ENCODE data around the gene CRLF2.
"Not testable (repeated sequence)": the region's sequence is repeated elsewhere in the genome, so short reads cannot be mapped to it uniquely, and the experiment has no call there.

CRLF2 gene

GRCh38 chrX:1173435-1173834 is 39.0 kb downstream of the CRLF2 start:
- H3K4me1 ChIP-seq (ENCODE audit: insufficient read depth, poor library complexity, severe bottlenecking); ATAC-seq (ENCODE audit: low read depth); DNase-seq (ENCODE audit: low spot score); H3K9me3 ChIP-seq (ENCODE audit: severe bottlenecking); H3K36me3 ChIP-seq (ENCODE audit: low read depth); H3K4me3 ChIP-seq (ENCODE audit: severe bottlenecking); H3K27ac ChIP-seq (ENCODE audit: poor library complexity, severe bottlenecking); H3K27me3 ChIP-seq (ENCODE audit: insufficient read depth, poor library complexity, severe bottlenecking): not testable (repeated sequence)

GRCh38 chrX:1172496-1172895 is 40.0 kb downstream of the CRLF2 start:
- H3K27ac ChIP-seq (ENCODE audit: poor library complexity, severe bottlenecking), result no peak overlapping the region
- H3K4me1 ChIP-seq (ENCODE audit: insufficient read depth, poor library complexity, severe bottlenecking), result no peaks in the 10 kb centered on the region
- ATAC-seq (ENCODE audit: low read depth) (no peak), DNase-seq (ENCODE audit: low spot score) (no peak)
- no peak overlapping the region for H3K4me3 ChIP-seq (ENCODE audit: severe bottlenecking)
- TF ChIP-seq CTCF (IDR thresholded peaks at IDR 0.05; ENCODE audit: poor library complexity, severe bottlenecking), result no peak
- H3K36me3 ChIP-seq (ENCODE audit: low read depth), result no peaks in the 10 kb centered on the region
- H3K9me3 ChIP-seq (ENCODE audit: severe bottlenecking), result no peaks in the 10 kb centered on the region
- H3K27me3 ChIP-seq (ENCODE audit: insufficient read depth, poor library complexity, severe bottlenecking), result no peaks in the 10 kb centered on the region

GRCh38 chrX:1171915-1172314 is 40.5 kb downstream of the CRLF2 start:
- H3K27me3 ChIP-seq (ENCODE audit: insufficient read depth, poor library complexity, severe bottlenecking); H3K4me3 ChIP-seq (ENCODE audit: severe bottlenecking); DNase-seq (ENCODE audit: low spot score); H3K9me3 ChIP-seq (ENCODE audit: severe bottlenecking); H3K36me3 ChIP-seq (ENCODE audit: low read depth); H3K4me1 ChIP-seq (ENCODE audit: insufficient read depth, poor library complexity, severe bottlenecking); ATAC-seq (ENCODE audit: low read depth); H3K27ac ChIP-seq (ENCODE audit: poor library complexity, severe bottlenecking): not testable (repeated sequence)

GRCh38 chrX:1170243-1170642 is 42.2 kb downstream of the CRLF2 start:
- no peaks in the 10 kb centered on the region for H3K9me3 ChIP-seq (ENCODE audit: severe bottlenecking)
- no peaks in the 10 kb centered on the region for H3K27me3 ChIP-seq (ENCODE audit: insufficient read depth, poor library complexity, severe bottlenecking)
- no peak for DNase-seq (ENCODE audit: low spot score)
- ATAC-seq (ENCODE audit: low read depth), result no peak
- no peak overlapping the region for H3K27ac ChIP-seq (ENCODE audit: poor library complexity, severe bottlenecking)
- no peak overlapping the region for H3K4me3 ChIP-seq (ENCODE audit: severe bottlenecking)
- no peaks in the 10 kb centered on the region for H3K36me3 ChIP-seq (ENCODE audit: low read depth)
- no peaks in the 10 kb centered on the region for H3K4me1 ChIP-seq (ENCODE audit: insufficient read depth, poor library complexity, severe bottlenecking)
- TF ChIP-seq CTCF (IDR thresholded peaks at IDR 0.05; ENCODE audit: poor library complexity, severe bottlenecking), result no peak

GRCh38 chrX:1169189-1169588 is 43.3 kb downstream of the CRLF2 start:
- Histone ChIP-seq H3K27me3 (ENCODE audit: insufficient read depth, poor library complexity, severe bottlenecking) (no peaks in the 10 kb centered on the region), H3K4me1 (ENCODE audit: insufficient read depth, poor library complexity, severe bottlenecking) (no peaks in the 10 kb centered on the region), H3K27ac (ENCODE audit: poor library complexity, severe bottlenecking) (no peak overlapping the region), H3K36me3 (ENCODE audit: low read depth) (no peaks in the 10 kb centered on the region), H3K9me3 (ENCODE audit: severe bottlenecking) (peaks cover 2% of the 10 kb centered on the region), H3K4me3 (ENCODE audit: severe bottlenecking) (no peak overlapping the region)
- no peak for TF ChIP-seq CTCF (IDR thresholded peaks at IDR 0.05; ENCODE audit: poor library complexity, severe bottlenecking)
- no peak for ATAC-seq (ENCODE audit: low read depth)
- DNase-seq (ENCODE audit: low spot score), result no peak

- Histone ChIP-seq H3K27me3 (ENCODE audit: insufficient read depth, poor library complexity, severe bottlenecking) (no peaks in the 10 kb centered on the region), H3K9me3 (ENCODE audit: severe bottlenecking) (peaks cover 2% of the 10 kb centered on the region), H3K4me3 (ENCODE audit: severe bottlenecking) (no peak overlapping the region), H3K4me1 (ENCODE audit: insufficient read depth, poor library complexity, severe bottlenecking) (no peaks in the 10 kb centered on the region), H3K27ac (ENCODE audit: poor library complexity, severe bottlenecking) (no peak overlapping the region), H3K36me3 (ENCODE audit: low read depth) (no peaks in the 10 kb centered on the region)
- TF ChIP-seq CTCF (IDR thresholded peaks at IDR 0.05; ENCODE audit: poor library complexity, severe bottlenecking), result no peak
- ATAC-seq (ENCODE audit: low read depth) (no peak), DNase-seq (ENCODE audit: low spot score) (no peak)
Measured at GRCh38 chrX:1167918-1168481, 44.4 kb downstream of the CRLF2 start.
